GM18519 (cell line): Measurements from ENCODE around the gene RASGEF1B.

Experiments used
- ATAC-seq: cut with Tn5 transposase; IDR thresholded peaks from one replicate; pipeline ENCODE4 v1.9.1; 2021; ENCODE audit warnings: mild to moderate bottlenecking, moderate library complexity; ENCODE audit not compliant: unreplicated experiment, low FRiP score

Gene RASGEF1B

GRCh38 chr4:81404294-81404693 is 67.4 kb downstream of the RASGEF1B start:
- no peak for ATAC-seq

GRCh38 chr4:81399306-81400086 is 72.2 kb downstream of the RASGEF1B start:
- no peak for ATAC-seq

- no peak for ATAC-seq
Observed at GRCh38 chr4:81398379-81398778, 73.3 kb downstream of the RASGEF1B start.

- no peak for ATAC-seq
Observed at GRCh38 chr4:81397635-81398034, 74.1 kb downstream of the RASGEF1B start.

- ATAC-seq, result no peak
Observed at GRCh38 chr4:81395239-81395638, 76.5 kb downstream of the RASGEF1B start.

- no peak for ATAC-seq
Observed at GRCh38 chr4:81392164-81392563, 79.5 kb downstream of the RASGEF1B start.

GRCh38 chr4:81389720-81390119 is 82.0 kb downstream of the RASGEF1B start:
- no peak for ATAC-seq

- ATAC-seq, result no peak
Observed at GRCh38 chr4:81380437-81380836, 91.3 kb downstream of the RASGEF1B start.

- ATAC-seq, result no peak
Observed at GRCh38 chr4:81378386-81378785, 93.3 kb downstream of the RASGEF1B start.

GRCh38 chr4:81377191-81377590 is 94.5 kb downstream of the RASGEF1B start:
- no peak for ATAC-seq

GRCh38 chr4:81376720-81377119 is 95.0 kb downstream of the RASGEF1B start:
- no peak for ATAC-seq
